Activated T-cell treated with anti-CD3 and anti-CD28 coated beads, Interleukin-2, amount 50 U/mL, for 24 hours (primary cell): ENCODE data around the gene ERMP1.

Experiments
- DNase-seq: peaks from one replicate; pipeline ENCODE4 v3.0.0-alpha.2; 2020
- H3K27ac Mint-ChIP-seq: 2 replicates; pipeline ENCODE4 v1.8.0; 2020; ENCODE audit warnings: mild to moderate bottlenecking, mixed read lengths
- H3K27me3 Mint-ChIP-seq: 2 replicates; pipeline ENCODE4 v1.8.0; 2020; ENCODE audit warnings: mixed read lengths
- H3K36me3 Mint-ChIP-seq: 2 replicates; pipeline ENCODE4 v1.8.0; 2020; ENCODE audit warnings: low read depth, mixed read lengths
- H3K4me1 Mint-ChIP-seq: 2 replicates; pipeline ENCODE4 v1.8.0; 2020; ENCODE audit warnings: low read depth, mixed read lengths
- H3K4me3 Mint-ChIP-seq: 2 replicates; pipeline ENCODE4 v1.8.0; 2020; ENCODE audit warnings: mild to moderate bottlenecking, moderate library complexity, mixed read lengths
- H3K9me3 Mint-ChIP-seq: 2 replicates; pipeline ENCODE4 v1.8.0; 2020; ENCODE audit warnings: mixed read lengths

The ERMP1 gene

DNA sequence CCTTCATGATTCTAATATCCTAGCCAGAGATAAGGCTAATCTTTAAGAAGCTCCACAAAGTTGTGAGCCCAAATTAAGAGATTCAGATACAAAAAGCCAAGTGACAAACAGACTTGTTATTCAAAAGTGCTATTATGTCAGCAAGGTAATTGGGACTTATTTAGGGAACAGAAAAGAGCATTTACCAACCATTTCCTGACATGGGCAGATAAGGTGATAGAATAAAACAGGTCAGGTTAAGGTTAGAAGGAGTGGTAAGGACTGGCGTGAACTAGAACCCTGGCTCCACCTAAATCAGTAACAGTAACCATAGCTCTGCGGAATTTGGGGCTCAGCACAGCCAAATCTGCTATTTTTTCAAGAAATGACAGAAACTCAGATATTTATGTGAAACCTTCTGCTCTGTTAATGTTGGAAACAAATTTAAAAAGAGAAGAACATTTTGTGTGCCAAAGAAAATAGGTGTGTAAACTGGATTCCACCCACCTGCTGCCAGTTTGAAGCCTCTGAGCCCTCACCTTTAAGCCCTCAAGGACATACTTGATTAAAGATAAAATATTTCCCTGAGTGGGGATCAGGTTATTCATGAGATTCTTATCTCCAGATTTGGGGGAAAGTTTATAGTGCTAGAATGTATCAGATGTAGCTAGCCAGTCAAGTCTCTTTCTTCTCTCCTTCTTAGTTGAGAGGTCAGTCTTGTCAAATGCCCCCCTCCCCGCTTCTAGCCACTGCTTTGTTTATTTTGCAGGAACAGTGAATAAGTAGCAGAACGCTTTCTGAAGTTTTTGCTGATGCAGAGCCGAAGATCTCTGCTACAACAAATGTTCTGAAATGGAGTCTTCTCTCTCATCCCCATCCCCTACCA is 10.2 kb upstream of the ERMP1 start:
- Mint-ChIP-seq H3K9me3 (peaks cover 3% of the 10 kb centered on the region), H3K27ac (peak overlapping the region; percentile 87), H3K27me3 (no peaks in the 10 kb centered on the region), H3K36me3 (no peaks in the 10 kb centered on the region), H3K4me3 (peak overlapping the region; percentile 52), H3K4me1 (peaks cover 69% of the 10 kb centered on the region)
- no peak for DNase-seq

DNA sequence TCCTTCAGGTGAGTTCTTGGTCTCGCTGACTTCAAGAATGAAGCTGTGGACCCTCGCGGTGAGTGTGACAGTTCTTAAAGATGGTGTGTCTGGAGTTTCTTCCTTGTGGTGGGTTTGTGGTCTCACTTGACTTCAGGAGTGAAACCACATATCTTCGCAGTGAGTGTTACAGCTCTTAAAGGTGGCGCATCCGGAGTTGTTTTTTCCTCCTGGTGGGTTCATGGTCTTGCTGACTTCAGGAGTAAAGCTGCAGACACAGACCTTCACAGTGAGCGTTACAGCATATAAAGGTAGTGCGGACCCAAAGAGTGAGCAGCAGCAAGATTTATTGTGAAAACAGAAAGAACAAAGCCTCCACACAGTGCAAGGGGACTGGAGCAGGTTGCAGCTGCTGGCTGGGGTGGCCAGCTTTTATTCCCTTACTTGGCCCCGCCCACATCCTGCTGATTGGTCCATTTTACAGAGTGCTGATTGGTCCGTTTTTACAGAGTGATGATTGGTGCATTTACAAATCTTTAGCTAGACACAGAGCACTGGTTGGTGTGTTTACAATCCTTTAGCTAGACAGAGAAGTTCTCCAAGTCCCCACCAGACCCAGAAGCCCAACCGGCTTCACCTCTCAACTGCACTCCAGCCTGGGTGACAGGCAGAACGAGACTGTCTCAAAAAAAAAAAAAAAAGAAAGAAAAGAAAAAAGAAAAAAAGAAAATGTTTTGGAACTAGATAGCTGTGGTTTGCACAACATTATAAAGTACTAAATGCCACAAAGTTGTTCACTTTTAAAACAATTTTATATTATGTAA is 9.1 kb upstream of the ERMP1 start:
- no peaks in the 10 kb centered on the region for H3K36me3 Mint-ChIP-seq
- H3K9me3 Mint-ChIP-seq: peaks cover 3% of the 10 kb centered on the region
- peaks cover 68% of the 10 kb centered on the region for H3K4me1 Mint-ChIP-seq
- H3K27ac Mint-ChIP-seq: peak overlapping the region; percentile 86
- peak overlapping the region; percentile 63 for H3K4me3 Mint-ChIP-seq
- peak; percentile 75 for DNase-seq
- H3K27me3 Mint-ChIP-seq: no peaks in the 10 kb centered on the region

DNA sequence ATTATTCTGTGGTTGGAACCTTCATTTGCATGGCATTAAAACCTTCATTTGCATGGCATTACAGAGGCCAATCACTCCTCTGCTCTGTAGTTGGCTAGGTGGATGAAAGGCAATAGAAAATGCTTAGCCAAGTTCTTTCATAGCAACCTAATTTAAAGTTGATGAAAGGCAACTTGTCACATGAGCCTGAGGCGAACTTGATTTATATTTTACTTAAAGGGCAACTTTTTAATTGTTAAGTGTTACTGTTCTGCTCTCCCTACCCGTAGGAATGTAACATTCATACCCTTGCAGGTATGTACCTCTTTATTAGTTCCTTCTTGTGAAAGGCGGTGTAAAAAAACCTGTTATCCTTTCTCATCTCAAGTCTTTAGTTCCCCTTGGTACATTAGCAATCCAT is 7.9 kb upstream of the ERMP1 start:
- Mint-ChIP-seq H3K4me3 (no peak overlapping the region), H3K9me3 (peaks cover 3% of the 10 kb centered on the region), H3K27ac (no peak overlapping the region), H3K4me1 (peaks cover 66% of the 10 kb centered on the region), H3K27me3 (no peaks in the 10 kb centered on the region), H3K36me3 (no peaks in the 10 kb centered on the region)
- no peak for DNase-seq

DNA sequence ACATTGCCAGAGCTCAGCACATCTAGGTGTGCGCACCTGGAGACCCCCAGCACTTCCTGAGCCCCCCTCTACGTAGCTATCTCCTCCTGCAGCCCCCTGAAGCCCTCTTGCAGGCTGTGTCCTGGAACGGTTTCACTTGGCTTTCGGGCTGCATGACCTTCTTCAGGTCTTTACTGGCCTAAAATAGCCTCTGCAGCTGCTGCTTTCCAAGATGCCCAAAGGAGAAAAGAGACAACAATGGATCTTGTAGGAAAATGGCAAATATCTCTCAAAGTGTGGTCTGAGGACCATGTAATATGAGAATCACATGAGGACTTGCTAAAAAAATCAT is 6.6 kb upstream of the ERMP1 start:
- peaks cover 61% of the 10 kb centered on the region for H3K4me1 Mint-ChIP-seq

DNA sequence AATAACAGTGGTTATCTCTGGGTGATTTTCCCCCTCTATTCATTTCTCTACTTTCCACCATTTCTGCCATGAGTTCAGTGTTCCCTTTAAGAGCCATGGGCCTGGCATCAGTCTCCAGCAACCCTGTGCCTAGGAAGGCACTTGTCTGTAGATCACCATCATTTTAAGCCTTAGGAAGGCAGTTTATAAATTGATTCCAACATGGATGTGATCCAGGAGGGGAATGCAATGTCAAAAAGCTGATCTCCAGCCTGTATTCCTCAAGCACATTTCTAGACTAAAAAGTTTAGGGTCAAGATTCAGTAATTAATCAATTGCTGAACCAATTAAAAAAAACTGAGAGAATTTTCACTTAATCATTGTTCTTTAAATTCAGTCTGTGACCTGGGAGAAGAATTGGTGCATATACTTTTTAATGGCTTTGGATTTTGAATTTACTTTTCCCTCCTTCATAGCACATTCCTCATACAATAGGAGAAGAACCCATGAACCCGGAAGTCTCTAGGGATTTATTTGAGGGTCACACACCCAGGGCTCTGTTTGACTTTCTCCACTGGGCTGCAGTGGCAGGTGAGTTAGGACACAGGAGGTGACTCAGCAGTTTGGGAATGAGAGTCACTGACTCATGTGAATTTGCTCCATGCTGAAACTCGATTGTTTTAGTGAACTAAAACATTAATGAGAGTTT is 6.1 kb upstream of the ERMP1 start:
- H3K4me1 Mint-ChIP-seq: peaks cover 59% of the 10 kb centered on the region
- H3K27ac Mint-ChIP-seq: no peak overlapping the region
- H3K36me3 Mint-ChIP-seq: no peaks in the 10 kb centered on the region
- DNase-seq: no peak
- H3K4me3 Mint-ChIP-seq: no peak overlapping the region
- H3K9me3 Mint-ChIP-seq: peaks cover 3% of the 10 kb centered on the region
- H3K27me3 Mint-ChIP-seq: no peaks in the 10 kb centered on the region

More for the DNA sequence above, 6.6 kb upstream of the ERMP1 start:
- no peak overlapping the region for H3K27ac Mint-ChIP-seq
- no peak overlapping the region for H3K4me3 Mint-ChIP-seq
- H3K9me3 Mint-ChIP-seq: peaks cover 3% of the 10 kb centered on the region
- H3K36me3 Mint-ChIP-seq: no peaks in the 10 kb centered on the region
- no peak for DNase-seq
- H3K27me3 Mint-ChIP-seq: no peaks in the 10 kb centered on the region

DNA sequence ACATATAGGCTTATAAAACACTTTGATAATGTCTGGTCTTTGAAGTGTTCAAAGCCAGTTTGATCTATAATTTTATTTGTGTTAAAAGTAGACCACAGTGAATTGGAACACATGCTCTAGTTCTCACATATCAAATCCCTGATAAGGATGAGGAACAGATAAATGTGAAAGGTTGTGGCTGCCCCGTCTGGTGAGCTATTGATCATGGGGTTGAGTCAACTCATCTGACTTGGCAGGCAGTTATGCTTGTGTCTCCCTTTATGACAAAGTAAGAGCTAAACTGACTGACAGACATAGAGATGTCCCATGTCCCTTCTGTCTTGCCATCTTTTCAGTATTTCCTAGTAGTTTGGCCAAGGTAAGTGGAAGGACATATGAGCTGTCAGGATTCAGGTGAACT is 2.9 kb upstream of the ERMP1 start:
- Mint-ChIP-seq H3K27me3 (no peaks in the 10 kb centered on the region), H3K4me3 (no peak overlapping the region), H3K36me3 (peaks cover 5% of the 10 kb centered on the region), H3K27ac (no peak overlapping the region), H3K4me1 (peaks cover 53% of the 10 kb centered on the region), H3K9me3 (no peaks in the 10 kb centered on the region)
- DNase-seq: no peak

DNA sequence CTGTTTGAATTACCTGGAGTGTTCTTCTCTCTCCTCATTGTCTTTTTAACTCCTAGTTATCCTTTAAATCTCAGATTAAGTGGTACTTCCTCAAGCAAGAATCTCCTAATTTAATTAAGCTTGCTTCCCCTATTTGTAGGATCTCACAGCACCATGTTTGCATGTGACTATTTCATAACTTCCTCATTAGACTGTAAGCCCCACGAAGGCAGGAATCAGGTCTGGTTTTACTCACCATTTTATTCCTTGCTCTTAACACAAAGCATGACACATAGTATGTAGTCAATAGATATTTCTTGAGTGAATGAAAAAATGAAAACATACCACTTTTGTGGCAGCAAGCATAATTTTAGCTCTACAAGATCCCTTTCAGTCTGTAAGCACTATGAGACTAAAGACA is 1.3 kb upstream of the ERMP1 start:
- Mint-ChIP-seq H3K9me3 (no peaks in the 10 kb centered on the region), H3K27me3 (no peaks in the 10 kb centered on the region), H3K4me3 (no peak overlapping the region), H3K27ac (no peak overlapping the region), H3K4me1 (peaks cover 47% of the 10 kb centered on the region), H3K36me3 (peaks cover 11% of the 10 kb centered on the region)
- DNase-seq: no peak

DNA sequence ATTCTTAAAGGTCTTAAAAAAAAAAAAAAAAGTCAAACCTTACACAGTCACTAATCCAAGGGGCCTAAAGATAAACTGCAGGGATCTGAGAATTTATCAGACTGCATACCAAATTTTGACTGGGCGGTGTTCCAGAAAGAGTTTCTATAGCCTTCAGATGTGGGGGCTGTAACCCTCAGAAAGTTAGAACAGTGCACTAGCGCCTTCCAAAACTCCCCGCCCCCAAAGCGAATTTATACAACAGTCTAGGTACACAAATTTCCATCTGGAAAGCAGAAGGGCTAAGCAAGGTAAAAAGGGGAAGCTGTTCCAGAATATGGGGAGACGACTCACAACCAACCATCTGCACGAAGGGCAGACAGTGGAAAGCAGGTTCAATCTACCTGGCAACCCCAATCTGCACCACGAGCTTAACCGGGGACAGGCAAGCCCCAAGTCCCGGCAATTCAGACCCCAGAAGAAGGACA is 813 bp downstream of the ERMP1 start:
- H3K27ac Mint-ChIP-seq: peak overlapping the region; percentile 45
- no peaks in the 10 kb centered on the region for H3K9me3 Mint-ChIP-seq
- peak overlapping the region; percentile 91 for H3K4me3 Mint-ChIP-seq
- DNase-seq: no peak
- H3K4me1 Mint-ChIP-seq: peaks cover 46% of the 10 kb centered on the region
- peaks cover 30% of the 10 kb centered on the region for H3K36me3 Mint-ChIP-seq
- H3K27me3 Mint-ChIP-seq: no peaks in the 10 kb centered on the region

DNA sequence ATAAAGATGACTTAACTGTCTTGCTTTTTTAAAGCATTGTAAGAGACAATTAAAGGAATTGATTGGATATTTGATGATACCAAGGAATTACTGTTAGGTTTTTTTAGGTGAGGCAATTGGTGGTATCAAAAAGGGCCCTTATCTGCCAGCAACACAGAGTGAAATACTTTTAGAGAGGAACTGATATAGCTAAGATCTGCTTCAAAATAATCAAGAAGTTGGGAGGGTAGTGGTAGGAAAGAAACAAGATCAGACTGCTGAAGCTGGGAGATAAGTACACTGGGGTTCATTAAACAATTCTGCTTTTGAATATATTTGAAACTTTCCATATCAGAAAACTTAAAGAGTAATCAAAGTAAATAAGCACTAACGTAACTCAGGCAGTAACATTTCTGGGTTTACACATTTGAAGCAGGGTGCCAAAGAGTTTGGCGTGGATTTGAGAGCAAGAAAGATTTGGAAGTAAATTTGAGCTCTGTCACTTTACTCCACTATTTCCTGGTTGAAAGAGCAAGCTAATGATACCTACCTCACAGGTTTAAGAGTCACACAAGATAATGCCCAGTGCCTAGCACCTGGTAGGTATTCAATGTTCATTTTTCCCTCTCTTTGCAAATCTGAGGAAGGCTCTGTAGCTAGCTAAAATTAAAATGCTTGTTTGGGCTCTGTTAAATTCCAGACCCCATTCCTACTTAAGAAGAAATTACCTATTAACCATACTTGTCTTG is 6.9 kb downstream of the ERMP1 start:
- no peak for DNase-seq
- Mint-ChIP-seq H3K4me1 (peaks cover 33% of the 10 kb centered on the region), H3K27ac (no peak overlapping the region), H3K36me3 (peaks cover 73% of the 10 kb centered on the region), H3K9me3 (no peaks in the 10 kb centered on the region), H3K4me3 (no peak overlapping the region), H3K27me3 (no peaks in the 10 kb centered on the region)

DNA sequence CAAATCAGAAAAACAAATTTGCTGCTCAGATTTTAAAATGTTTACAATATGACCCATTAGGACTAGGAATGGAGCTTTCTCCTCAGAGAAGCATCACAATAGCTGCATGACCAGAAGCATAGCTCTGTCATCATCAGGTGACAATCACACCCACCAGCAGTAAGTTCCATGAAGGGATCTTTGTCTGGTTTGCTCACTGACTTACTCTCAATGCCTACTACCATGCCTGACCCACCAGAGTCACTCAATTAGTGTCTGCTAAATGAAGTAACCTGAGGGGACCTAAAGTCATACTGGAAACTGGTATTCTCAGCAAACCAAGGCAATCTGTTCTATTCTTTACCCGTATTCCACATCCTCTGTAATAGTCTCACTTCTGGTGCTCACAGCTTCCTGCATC is 7.7 kb downstream of the ERMP1 start:
- Mint-ChIP-seq H3K4me1 (peaks cover 32% of the 10 kb centered on the region), H3K27me3 (no peaks in the 10 kb centered on the region), H3K27ac (no peak overlapping the region), H3K36me3 (peaks cover 77% of the 10 kb centered on the region), H3K4me3 (no peak overlapping the region), H3K9me3 (no peaks in the 10 kb centered on the region)
- no peak for DNase-seq

DNA sequence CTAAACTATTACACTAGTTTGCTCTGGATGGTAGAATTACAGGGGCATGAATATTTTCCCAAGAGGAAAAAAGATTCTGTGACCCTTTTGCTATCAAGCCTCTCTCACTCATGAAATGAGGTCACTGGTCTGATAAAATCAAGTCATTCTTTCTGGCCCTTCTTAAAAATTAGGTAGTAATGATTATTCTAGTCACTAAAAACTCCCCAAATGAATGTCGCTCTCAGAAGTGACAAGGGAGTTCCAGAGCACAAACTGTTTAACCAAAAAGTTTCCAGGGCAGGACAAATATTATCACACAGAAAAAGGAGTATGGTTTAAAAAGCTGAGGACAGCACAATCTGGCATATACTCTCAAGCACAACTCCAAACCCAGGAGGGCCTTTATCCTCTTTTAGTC is 12.5 kb downstream of the ERMP1 start:
- H3K36me3 Mint-ChIP-seq: peaks cover 71% of the 10 kb centered on the region
- no peaks in the 10 kb centered on the region for H3K27me3 Mint-ChIP-seq
- H3K27ac Mint-ChIP-seq: peak overlapping the region; percentile 17
- DNase-seq: no peak
- H3K4me1 Mint-ChIP-seq: peaks cover 11% of the 10 kb centered on the region
- H3K9me3 Mint-ChIP-seq: no peaks in the 10 kb centered on the region
- H3K4me3 Mint-ChIP-seq: no peak overlapping the region

DNA sequence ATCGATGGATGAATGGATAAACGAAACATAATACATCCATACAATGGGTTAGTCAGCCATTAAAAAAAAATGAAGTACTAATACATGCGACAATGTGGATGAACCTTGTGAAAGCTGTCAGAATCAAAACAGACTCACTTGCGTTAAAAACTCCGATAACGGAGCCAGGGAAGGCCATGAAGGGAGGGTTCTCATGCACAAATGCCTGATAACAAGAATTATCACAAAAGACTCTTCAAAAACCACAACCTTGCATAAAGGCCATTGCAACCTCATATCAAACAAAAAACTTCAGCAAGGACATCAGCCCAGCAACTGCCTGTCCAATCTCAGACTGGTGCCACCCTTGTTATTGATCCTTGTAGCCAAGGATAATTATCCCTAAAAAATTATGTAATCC is 13.7 kb downstream of the ERMP1 start:
- no peaks in the 10 kb centered on the region for H3K9me3 Mint-ChIP-seq
- no peak for DNase-seq
- no peaks in the 10 kb centered on the region for H3K27me3 Mint-ChIP-seq
- no peak overlapping the region for H3K27ac Mint-ChIP-seq
- H3K36me3 Mint-ChIP-seq: peaks cover 60% of the 10 kb centered on the region
- no peak overlapping the region for H3K4me3 Mint-ChIP-seq
- peaks cover 6% of the 10 kb centered on the region for H3K4me1 Mint-ChIP-seq

DNA sequence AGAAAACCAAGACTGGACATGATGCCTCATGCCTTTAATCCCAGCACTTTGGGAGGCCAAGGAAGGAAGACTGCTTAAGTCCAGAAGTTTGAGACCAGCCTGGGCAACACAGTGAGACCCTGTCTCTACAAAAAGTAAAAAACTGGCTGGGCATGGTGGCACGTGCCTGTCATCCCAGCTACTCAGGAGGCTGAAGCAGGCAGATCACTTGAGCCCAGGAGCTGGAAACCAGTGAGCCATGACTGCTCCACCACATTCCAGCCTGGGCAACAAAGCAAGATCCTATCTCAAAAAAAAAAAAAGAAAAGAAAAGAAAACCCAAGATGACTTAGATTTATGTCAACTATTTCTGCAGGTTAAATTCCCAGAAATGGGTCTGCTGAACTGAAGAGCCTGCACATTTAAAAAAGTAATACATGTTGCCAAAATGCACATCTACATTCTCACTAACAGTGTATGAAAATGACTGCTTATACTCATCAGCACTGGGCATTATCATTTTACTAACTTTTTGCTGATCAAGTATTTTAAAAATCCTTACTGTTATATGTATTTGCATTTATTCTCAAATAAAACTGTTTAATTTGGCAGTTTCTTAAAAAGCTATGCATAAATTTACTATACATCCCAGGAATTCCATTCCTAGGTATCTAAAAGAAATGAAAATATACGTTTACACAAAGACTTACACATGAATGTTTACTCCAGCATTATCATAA is 14.3 kb downstream of the ERMP1 start:
- no peak overlapping the region for H3K27ac Mint-ChIP-seq
- H3K9me3 Mint-ChIP-seq: no peaks in the 10 kb centered on the region
- H3K4me3 Mint-ChIP-seq: no peak overlapping the region
- H3K4me1 Mint-ChIP-seq: peaks cover 6% of the 10 kb centered on the region
- no peak for DNase-seq
- peaks cover 58% of the 10 kb centered on the region for H3K36me3 Mint-ChIP-seq
- H3K27me3 Mint-ChIP-seq: no peaks in the 10 kb centered on the region

DNA sequence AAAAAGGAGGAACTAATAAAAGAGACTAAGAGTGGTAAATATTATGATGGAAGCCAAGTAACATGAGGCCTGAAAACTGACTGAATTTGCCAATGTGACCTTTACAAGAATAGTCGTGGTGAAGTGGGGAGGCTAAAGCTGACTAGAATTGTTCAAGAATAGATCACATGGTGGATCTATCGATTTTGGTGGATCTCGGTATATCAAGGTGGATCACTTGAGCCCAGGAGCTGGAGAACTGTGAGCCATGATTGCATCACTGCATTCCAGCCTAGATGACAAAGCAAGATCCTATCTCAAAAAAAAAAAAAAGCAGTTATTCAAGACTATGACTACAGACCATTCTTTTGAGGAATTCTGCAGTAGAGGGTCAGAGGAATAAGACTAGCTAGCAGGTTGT is 15.1 kb downstream of the ERMP1 start:
- H3K4me3 Mint-ChIP-seq: no peak overlapping the region
- H3K27me3 Mint-ChIP-seq: no peaks in the 10 kb centered on the region
- H3K27ac Mint-ChIP-seq: no peak overlapping the region
- peaks cover 6% of the 10 kb centered on the region for H3K4me1 Mint-ChIP-seq
- no peak for DNase-seq
- H3K9me3 Mint-ChIP-seq: no peaks in the 10 kb centered on the region
- peaks cover 54% of the 10 kb centered on the region for H3K36me3 Mint-ChIP-seq
